IMR-90 (cell line): ENCODE data around the gene NAB1. TPM values are rescaled to one million over a fixed set of nuclear protein-coding genes. Genes with fewer than 3 reads are reported as not detected.

Experiments
- ATAC-seq: fragments of 200-7000 bp; cut with Tn5 transposase; 2 replicates; pipeline ENCODE4 v1.9.1; 2020; ENCODE audit warnings: low read depth, mild to moderate bottlenecking, moderate library complexity
- BruUV-seq: library from RNA; stranded (reverse); fragments of 400-500 nt; replicated peaks from 2 replicates; lab custom pipeline; 2021; lab: Mats Ljungman, UMichigan
- CTCF ChIA-PET: fragments of 300-600 bp; formaldehyde crosslinking; extraction: SDS; loops from one replicate; lab custom pipeline; 2021; ENCODE audit warnings: antibody characterized with exemption; lab: Yijun Ruan, JAX
- POLR2A ChIA-PET: fragments of 300-600 bp; sonication (Branson Sonifier 250); formaldehyde crosslinking; loops from one replicate; lab custom pipeline; 2022; ENCODE audit warnings: antibody characterized with exemption; ENCODE audit not compliant: unreplicated experiment; lab: Charles Lee
- DNase-seq: peaks from one replicate; pipeline ENCODE4 v3.0.0; 2013
- H2AFZ ChIP-seq: replicated peaks from 2 replicates; pipeline ENCODE3; 2013; ENCODE audit warnings: low read length, mild to moderate bottlenecking; ENCODE audit not compliant: poor library complexity
- H2AK5ac ChIP-seq: 2 replicates; pipeline ENCODE4 v1.6.1; 2013; ENCODE audit warnings: low read depth, low read length, inconsistent platforms
- H2AK9ac ChIP-seq: replicated peaks from 2 replicates; pipeline ENCODE3; 2013; ENCODE audit warnings: mild to moderate bottlenecking, low read depth, low read length, moderate library complexity; ENCODE audit not compliant: poor library complexity
- H2BK120ac ChIP-seq: 2 replicates; pipeline ENCODE4 v1.6.1; 2013; ENCODE audit warnings: low read depth, low read length, inconsistent platforms
- H2BK15ac ChIP-seq: 3 replicates; pipeline ENCODE4 v1.6.1; 2013; ENCODE audit warnings: low read depth, low read length, inconsistent platforms
- H2BK20ac ChIP-seq: 2 replicates; pipeline ENCODE4 v1.6.1; 2013; ENCODE audit warnings: low read depth, mild to moderate bottlenecking, inconsistent platforms, low read length, moderate library complexity
- H2BK5ac ChIP-seq: 2 replicates; pipeline ENCODE4 v1.6.1; 2013; ENCODE audit warnings: mild to moderate bottlenecking, low read depth, low read length, inconsistent platforms; ENCODE audit not compliant: poor library complexity, severe bottlenecking
- H3K14ac ChIP-seq: replicated peaks from 2 replicates; pipeline ENCODE4 v1.6.1; 2013; ENCODE audit warnings: low read depth, low read length, inconsistent platforms
- H3K18ac ChIP-seq: 2 replicates; pipeline ENCODE4 v1.6.1; 2013; ENCODE audit warnings: low read depth, low read length, control low read depth
- H3K23ac ChIP-seq: 2 replicates; pipeline ENCODE4 v1.6.1; 2013; ENCODE audit warnings: low read depth, low read length, inconsistent platforms
- H3K27ac ChIP-seq: 2 replicates; pipeline ENCODE4 v1.5.1; 2013; ENCODE audit warnings: mild to moderate bottlenecking, control low read depth, low read length; ENCODE audit not compliant: insufficient read depth
- H3K27me3 ChIP-seq: 2 replicates; pipeline ENCODE4 v1.6.1; 2013; ENCODE audit warnings: low read length; ENCODE audit not compliant: control insufficient read depth, insufficient read depth
- H3K36me3 ChIP-seq: 2 replicates; pipeline ENCODE4 v1.6.1; 2013; ENCODE audit warnings: low read length, mixed read lengths; ENCODE audit not compliant: control insufficient read depth, insufficient read depth
- H3K4ac ChIP-seq: 2 replicates; pipeline ENCODE4 v1.6.1; 2013; ENCODE audit warnings: low read depth, low read length, inconsistent platforms
- H3K4me1 ChIP-seq: 2 replicates; pipeline ENCODE4 v1.6.1; 2013; ENCODE audit warnings: low read length, mixed read lengths; ENCODE audit not compliant: control insufficient read depth, insufficient read depth
- H3K4me2 ChIP-seq: 2 replicates; pipeline ENCODE4 v1.6.1; 2013; ENCODE audit warnings: low read depth, mild to moderate bottlenecking, control low read depth, low read length, moderate library complexity
- H3K4me3 ChIP-seq: 2 replicates; pipeline ENCODE4 v1.5.1; 2013; ENCODE audit warnings: low read depth, mild to moderate bottlenecking, control low read depth, low read length, moderate library complexity; ENCODE audit not compliant: insufficient read depth
- H3K56ac ChIP-seq: 2 replicates; pipeline ENCODE4 v1.6.1; 2013; ENCODE audit warnings: low read length, inconsistent platforms; ENCODE audit not compliant: insufficient read depth; ENCODE audit errors: extremely low read depth
- H3K79me1 ChIP-seq, 2 experiments: 2 replicates each; pipeline ENCODE4 v1.6.1; 2013; ENCODE audit warnings: low read length in 2 of 2, inconsistent platforms in 1 of 2, low read depth in 1 of 2
- H3K9ac ChIP-seq: 2 replicates; pipeline ENCODE4 v1.6.1; 2013; ENCODE audit warnings: low read depth, low read length, control low read depth
- H3K9me1 ChIP-seq: 2 replicates; pipeline ENCODE4 v1.6.1; 2013; ENCODE audit warnings: low read length, inconsistent platforms; ENCODE audit not compliant: insufficient read depth
- H3K9me3 ChIP-seq: 2 replicates; pipeline ENCODE4 v1.6.1; 2013; ENCODE audit warnings: low read length; ENCODE audit not compliant: control insufficient read depth, insufficient read depth
- H4K20me1 ChIP-seq: 2 replicates; pipeline ENCODE4 v1.6.1; 2013; ENCODE audit warnings: low read length, inconsistent platforms; ENCODE audit not compliant: insufficient read depth
- H4K5ac ChIP-seq: 2 replicates; pipeline ENCODE4 v1.6.1; 2013; ENCODE audit warnings: mild to moderate bottlenecking, low read depth, low read length, control low read depth
- H4K8ac ChIP-seq, 2 experiments: 2 replicates each; pipeline ENCODE4 v1.6.1; 2013; ENCODE audit warnings: low read depth in 2 of 2, low read length in 2 of 2, control low read depth in 1 of 2, inconsistent platforms in 1 of 2
- H4K91ac ChIP-seq: 2 replicates; pipeline ENCODE4 v1.6.1; 2013; ENCODE audit warnings: low read depth, low read length, inconsistent platforms; ENCODE audit not compliant: insufficient read depth
- RAD21 ChIP-seq: IDR thresholded peaks from 2 replicates; pipeline ENCODE4 v1.6.1; 2012; ENCODE audit warnings: low read length, improper control_type of control experiment
- WGBS, 2 experiments: methylation state at CpG; one replicate each; pipeline versions ENCODE4 v1.1.5 to v1.1.7; 2013; ENCODE audit warnings: missing lambda C conversion rate in 2 of 2; ENCODE audit not compliant: insufficient read length in 1 of 2; ENCODE audit errors: extremely low coverage in 2 of 2; 5-methylcytosine and 5-hydroxymethylcytosine counted together
- dilution Hi-C: fragments of 300-500 bp; cut with HindIII; formaldehyde crosslinking; loops from one replicate; pipeline ENCODE4 v1.14.3; 2018; ENCODE audit warnings: low sequenced_read_pairs; ENCODE audit not compliant: unreplicated experiment
- in situ Hi-C: fragments of 300-500 bp; cut with MboI; formaldehyde crosslinking; loops from 3 replicates; pipeline ENCODE4 v1.14.3; 2019; ENCODE audit warnings: low sequenced_read_pairs, inconsistent platforms, mixed read lengths
- intact Hi-C: fragments of 100-400 bp; cut with micrococcal nuclease; formaldehyde crosslinking; loops from 2 replicates; pipeline ENCODE4 v1.10.0; 2022
- polyA plus RNA-seq, 3 experiments: library from polyadenylated mRNA; depleted of rRNA; stranded (reverse); fragments of >200 nt; gene quantifications; 2 replicates each; pipeline ENCODE4 v1.2.3, GENCODE V29; 2012; ENCODE audit warnings: low replicate concordance in 1 of 3
- total RNA-seq: library from RNA; depleted of rRNA; stranded (reverse); fragments of >200 nt; gene quantifications from 2 replicates; pipeline ENCODE4 v1.2.3, GENCODE V29; 2012
- TF ChIP-seq, protein P1 (sequence below): fragments of 150-350 bp; IDR thresholded peaks from 2 replicates; pipeline ENCODE4 v1.6.1; 2016; ENCODE audit warnings: low read depth, mild to moderate bottlenecking, low read length, moderate library complexity, borderline replicate concordance

Gene NAB1
- total and polyA plus RNA-seq, 2 of the 4 experiments (the other 2 are of a cell fraction), result 11.9 to 31.2 TPM

DNA sequence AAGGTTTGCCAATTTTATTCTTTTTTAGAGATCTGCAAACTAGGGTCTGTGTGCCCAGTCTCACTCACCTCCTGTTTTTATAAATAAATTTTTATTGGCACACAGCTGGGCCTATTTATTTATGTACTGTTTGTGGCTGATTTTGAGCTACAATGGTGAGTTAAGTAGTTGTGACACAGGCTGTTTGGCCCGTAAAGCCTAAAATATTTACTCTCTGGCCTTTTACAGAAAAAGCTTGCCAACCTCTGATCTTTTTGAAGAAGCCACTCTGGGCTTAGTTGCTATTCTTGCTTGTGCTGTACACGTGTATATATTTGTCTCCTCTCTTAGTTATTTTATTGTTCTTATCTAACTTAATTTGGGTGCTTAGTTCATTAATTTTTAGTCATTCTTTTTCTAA lies 14.5 kb downstream of the NAB1 start:
- H2AK9ac ChIP-seq, result no peak overlapping the region
- no peak overlapping the region for H3K27ac ChIP-seq
- no peaks in the 10 kb centered on the region for H3K27me3 ChIP-seq
- no peak overlapping the region for H3K4me3 ChIP-seq
- in situ Hi-C loops, result no loop called here
- no peak overlapping the region for H3K23ac ChIP-seq
- H3K56ac ChIP-seq, result no peak overlapping the region
- no peak overlapping the region for H2AFZ ChIP-seq
- POLR2A ChIA-PET, result no interaction called here
- DNase-seq, result peak; percentile 2
- H3K9me3 ChIP-seq, result no peaks in the 10 kb centered on the region
- peaks cover 15% of the 10 kb centered on the region; the same call in 1 of the 2 replicates for H4K20me1 ChIP-seq
- BruUV-seq, result no TSS peak
- H3K4me2 ChIP-seq, result no peak overlapping the region
- H2BK5ac ChIP-seq, result no peak overlapping the region
- no peak overlapping the region for H3K4ac ChIP-seq
- H2BK120ac ChIP-seq, result no peak overlapping the region
- intact Hi-C loops, result no loop called here
- no peak overlapping the region for H2BK15ac ChIP-seq
- H3K9me1 ChIP-seq, result peaks cover 4% of the 10 kb centered on the region; the same call in 1 of the 2 replicates
- H3K18ac ChIP-seq, result no peak overlapping the region
- no peak overlapping the region for H2BK20ac ChIP-seq
- peaks cover 5% of the 10 kb centered on the region; the same call in 1 of the 2 replicates for H3K4me1 ChIP-seq
- no peak overlapping the region for H4K8ac ChIP-seq
- no peak for TF ChIP-seq RAD21
- TF ChIP-seq, protein P1, sequence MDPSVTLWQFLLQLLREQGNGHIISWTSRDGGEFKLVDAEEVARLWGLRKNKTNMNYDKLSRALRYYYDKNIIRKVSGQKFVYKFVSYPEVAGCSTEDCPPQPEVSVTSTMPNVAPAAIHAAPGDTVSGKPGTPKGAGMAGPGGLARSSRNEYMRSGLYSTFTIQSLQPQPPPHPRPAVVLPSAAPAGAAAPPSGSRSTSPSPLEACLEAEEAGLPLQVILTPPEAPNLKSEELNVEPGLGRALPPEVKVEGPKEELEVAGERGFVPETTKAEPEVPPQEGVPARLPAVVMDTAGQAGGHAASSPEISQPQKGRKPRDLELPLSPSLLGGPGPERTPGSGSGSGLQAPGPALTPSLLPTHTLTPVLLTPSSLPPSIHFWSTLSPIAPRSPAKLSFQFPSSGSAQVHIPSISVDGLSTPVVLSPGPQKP, result no peak
- no peak overlapping the region for H2AK5ac ChIP-seq
- H3K14ac ChIP-seq, result no peak overlapping the region
- no peak overlapping the region for H3K9ac ChIP-seq
- H3K79me1 ChIP-seq, result peaks cover 34 to 46% of the 10 kb centered on the region in 2 experiments
- ATAC-seq, result no peak
- whole genome bisulfite sequencing, 2 experiments, result no CpG with 5 or more reads among the region's 2 CpGs
- H4K91ac ChIP-seq, result no peak overlapping the region
- H3K36me3 ChIP-seq, result peaks cover 3% of the 10 kb centered on the region; the same call in 1 of the 2 replicates
- no peak overlapping the region for H4K5ac ChIP-seq
- CTCF ChIA-PET, result interaction anchor here (1.4 to 3.0 kb wide), 2 partner anchors 11 to 13 kb away, joined by 5 to 9 read pairs; no protein-coding TSS in a partner anchor
- dilution Hi-C loops, result no loop called here
